SW480 (cell line): ENCODE results near the gene ZBTB5.
A peak's percentile ranks its signal among the peaks of the same experiment; 100 is the strongest.
"Not testable (repeated sequence)": the region's sequence is repeated elsewhere in the genome, so short reads cannot be mapped to it uniquely, and the experiment has no call there.

Source experiments
- DNase-seq: peaks from one replicate; pipeline ENCODE4 v3.0.0-alpha.2; 2016; ENCODE audit warnings: low spot score

Gene ZBTB5

GRCh38 chr9:37465249-37466036 lies at the start of gene ZBTB5:
ZBTB5 (minus strand) TSS chr9:37465450; CDS start chr9:37442551, 22,899 bp downstream.
- peak; percentile 100 for DNase-seq

- no peak for DNase-seq
These were observed 49.7 kb upstream of the ZBTB5 start for GRCh38 chr9:37514999-37515398.

GRCh38 chr9:37514415-37514814 lies 49.2 kb upstream of the ZBTB5 start:
- DNase-seq: not testable (repeated sequence)

- DNase-seq: no peak
These were observed 47.2 kb upstream of the ZBTB5 start for GRCh38 chr9:37512437-37512836.

- no peak for DNase-seq
These were observed 46.1 kb upstream of the ZBTB5 start for GRCh38 chr9:37511016-37512010.

GRCh38 chr9:37510053-37510452 lies 44.8 kb upstream of the ZBTB5 start:
- DNase-seq: not testable (repeated sequence)

- no peak for DNase-seq
These were observed 44.3 kb upstream of the ZBTB5 start for GRCh38 chr9:37509536-37509935.

GRCh38 chr9:37508834-37509206 lies 43.6 kb upstream of the ZBTB5 start:
- DNase-seq: no peak

GRCh38 chr9:37508135-37508833 lies 43.0 kb upstream of the ZBTB5 start:
- DNase-seq: no peak

GRCh38 chr9:37507566-37508134 lies 42.4 kb upstream of the ZBTB5 start:
- no peak for DNase-seq

GRCh38 chr9:37504605-37505004 lies 39.4 kb upstream of the ZBTB5 start:
- no peak for DNase-seq

- no peak for DNase-seq
These were observed 38.5 kb upstream of the ZBTB5 start for GRCh38 chr9:37503736-37504135.

GRCh38 chr9:37501957-37502596 lies 36.8 kb upstream of the ZBTB5 start:
- DNase-seq: no peak

- no peak for DNase-seq
These were observed 34.0 kb upstream of the ZBTB5 start for GRCh38 chr9:37499297-37499696.

- no peak for DNase-seq
These were observed 33.2 kb upstream of the ZBTB5 start for GRCh38 chr9:37498457-37498856.

GRCh38 chr9:37497320-37497719 lies 32.1 kb upstream of the ZBTB5 start:
- no peak for DNase-seq

GRCh38 chr9:37496020-37496419 lies 30.8 kb upstream of the ZBTB5 start:
- no peak for DNase-seq

GRCh38 chr9:37495571-37495970 lies 30.3 kb upstream of the ZBTB5 start:
- DNase-seq: no peak

GRCh38 chr9:37491939-37492338 lies 26.7 kb upstream of the ZBTB5 start:
- no peak for DNase-seq

GRCh38 chr9:37486616-37487548 lies 21.6 kb upstream of the ZBTB5 start:
- no peak for DNase-seq
